ENCODE measurements around the gene LRRC8A. TPM values are rescaled to one million over a fixed set of nuclear protein-coding genes. Genes with fewer than 3 reads are reported as not detected.

The LRRC8A gene
- total RNA-seq, 6 donors from 2014 or later: 49.0 to 132 (median 67.0) TPM

GRCh38 chr9:128906741-128907140 lies 24.8 kb downstream of the LRRC8A start:
- 51 to 61% methylated on average over 2 of the region's 2 CpGs for WGBS, 2 donors
- ATAC-seq (ENCODE audit: low FRiP score in 2 of 2) (no peak), DNase-seq (no peak)
- peak overlapping the region in 1 of 4 donors; percentile 27 for H3K27ac ChIP-seq
- H3K4me1 ChIP-seq: peaks cover 33 to 49% (median 38%) of the 10 kb centered on the region in 4 donors
- H3K27me3 ChIP-seq: no peaks in the 10 kb centered on the region
- no peak overlapping the region for H3K4me3 ChIP-seq
- TF ChIP-seq EP300 (IDR thresholded peaks at IDR 0.05) (no peak), POLR2AphosphoS5 (IDR thresholded peaks at IDR 0.05) (no peak), POLR2A (IDR thresholded peaks at IDR 0.05) (no peak)
- TF ChIP-seq, protein P1, sequence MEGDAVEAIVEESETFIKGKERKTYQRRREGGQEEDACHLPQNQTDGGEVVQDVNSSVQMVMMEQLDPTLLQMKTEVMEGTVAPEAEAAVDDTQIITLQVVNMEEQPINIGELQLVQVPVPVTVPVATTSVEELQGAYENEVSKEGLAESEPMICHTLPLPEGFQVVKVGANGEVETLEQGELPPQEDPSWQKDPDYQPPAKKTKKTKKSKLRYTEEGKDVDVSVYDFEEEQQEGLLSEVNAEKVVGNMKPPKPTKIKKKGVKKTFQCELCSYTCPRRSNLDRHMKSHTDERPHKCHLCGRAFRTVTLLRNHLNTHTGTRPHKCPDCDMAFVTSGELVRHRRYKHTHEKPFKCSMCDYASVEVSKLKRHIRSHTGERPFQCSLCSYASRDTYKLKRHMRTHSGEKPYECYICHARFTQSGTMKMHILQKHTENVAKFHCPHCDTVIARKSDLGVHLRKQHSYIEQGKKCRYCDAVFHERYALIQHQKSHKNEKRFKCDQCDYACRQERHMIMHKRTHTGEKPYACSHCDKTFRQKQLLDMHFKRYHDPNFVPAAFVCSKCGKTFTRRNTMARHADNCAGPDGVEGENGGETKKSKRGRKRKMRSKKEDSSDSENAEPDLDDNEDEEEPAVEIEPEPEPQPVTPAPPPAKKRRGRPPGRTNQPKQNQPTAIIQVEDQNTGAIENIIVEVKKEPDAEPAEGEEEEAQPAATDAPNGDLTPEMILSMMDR (IDR thresholded peaks at IDR 0.05): no peak
- H3K9me3 ChIP-seq: no peaks in the 10 kb centered on the region
- H3K36me3 ChIP-seq: peaks cover 14 to 57% (median 37%) of the 10 kb centered on the region in 4 donors

GRCh38 chr9:128908372-128908771 lies 26.4 kb downstream of the LRRC8A start:
- WGBS, 2 donors: 97 to 98% methylated on average over 14 to 24 of the region's 24 CpGs
- Histone ChIP-seq H3K27ac (no peak overlapping the region), H3K4me3 (no peak overlapping the region), H3K36me3 (peaks cover 14 to 57% (median 35%) of the 10 kb centered on the region in 4 donors), H3K4me1 (peaks cover 38 to 51% (median 41%) of the 10 kb centered on the region in 4 donors), H3K27me3 (no peaks in the 10 kb centered on the region), H3K9me3 (no peaks in the 10 kb centered on the region)
- DNase-seq (peak in 1 of 2 donors; percentile 74), ATAC-seq (ENCODE audit: low FRiP score in 2 of 2) (no peak)
- TF ChIP-seq POLR2A (IDR thresholded peaks at IDR 0.05) (no peak), EP300 (IDR thresholded peaks at IDR 0.05) (no peak), POLR2AphosphoS5 (IDR thresholded peaks at IDR 0.05) (no peak)
- TF ChIP-seq, protein P1 (IDR thresholded peaks at IDR 0.05): no peak

DNA sequence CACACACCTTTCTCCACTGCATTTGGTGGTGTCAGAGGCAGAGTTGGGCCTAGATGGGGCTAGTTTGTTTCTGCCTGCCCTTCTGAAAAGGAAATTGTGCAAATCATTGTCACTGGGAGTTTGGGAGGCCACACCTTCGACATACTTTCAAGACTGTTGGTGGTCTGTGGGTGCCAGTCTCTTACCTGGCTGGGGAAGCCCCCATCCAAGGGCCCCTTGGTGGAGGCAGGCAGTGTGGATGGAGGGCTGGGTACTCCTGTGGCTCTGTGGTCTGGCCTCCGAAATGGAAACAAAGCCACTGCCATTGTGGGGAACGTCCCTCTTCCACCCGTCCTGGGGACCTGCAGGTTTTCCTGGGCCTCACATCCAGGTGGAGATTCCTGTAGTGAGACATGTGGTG lies 27.9 kb downstream of the LRRC8A start:
- no peak for DNase-seq
- WGBS, 2 donors: 73% methylated on average over 4 of the region's 4 CpGs; no CpG with 5 or more reads in 1 of the 2 donors

DNA sequence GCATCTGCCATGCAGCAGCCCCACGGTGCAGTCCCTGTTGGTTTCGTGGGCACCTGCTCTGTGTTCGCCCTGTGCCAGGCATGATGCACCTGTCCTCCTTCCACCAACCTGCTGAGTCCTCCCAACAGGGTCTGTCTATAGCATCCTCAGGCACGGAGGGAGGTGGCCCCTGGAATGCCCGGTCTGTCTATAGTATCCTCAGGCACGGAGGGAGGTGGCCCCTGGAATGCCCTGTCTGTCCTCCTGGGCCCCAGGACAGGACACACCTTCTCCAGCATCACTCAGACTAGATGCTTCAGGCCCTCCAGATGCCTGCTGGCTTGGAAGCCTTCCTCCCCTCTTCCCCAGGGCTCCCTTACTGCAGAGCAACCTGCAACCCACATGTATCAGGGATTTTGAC lies 29.0 kb downstream of the LRRC8A start:
- 83 to 88% methylated on average over 4 to 6 of the region's 6 CpGs for WGBS, 2 donors
- Histone ChIP-seq H3K4me3 (no peak overlapping the region), H3K36me3 (peaks cover 14 to 69% (median 35%) of the 10 kb centered on the region in 4 donors), H3K27ac (peak overlapping the region; percentile 83 to 90 (median 88)), H3K9me3 (no peaks in the 10 kb centered on the region), H3K4me1 (peaks cover 62 to 71% (median 64%) of the 10 kb centered on the region in 4 donors), H3K27me3 (no peaks in the 10 kb centered on the region)
- DNase-seq (no peak), ATAC-seq (ENCODE audit: low FRiP score in 2 of 2) (no peak)
- TF ChIP-seq POLR2A (IDR thresholded peaks at IDR 0.05): no peak
- no peak for TF ChIP-seq EP300 (IDR thresholded peaks at IDR 0.05)
- TF ChIP-seq POLR2AphosphoS5 (IDR thresholded peaks at IDR 0.05): no peak
- TF ChIP-seq, protein P1 (IDR thresholded peaks at IDR 0.05): no peak

More for the DNA sequence above, 27.9 kb downstream of the LRRC8A start:
- H3K9me3 ChIP-seq: no peaks in the 10 kb centered on the region
- H3K36me3 ChIP-seq: peaks cover 14 to 69% (median 35%) of the 10 kb centered on the region in 4 donors
- TF ChIP-seq EP300 (IDR thresholded peaks at IDR 0.05): no peak
- no peak for TF ChIP-seq POLR2A (IDR thresholded peaks at IDR 0.05)
- TF ChIP-seq, protein P1 (IDR thresholded peaks at IDR 0.05): no peak
- no peak for TF ChIP-seq POLR2AphosphoS5 (IDR thresholded peaks at IDR 0.05)
- peak overlapping the region; percentile 32 to 90 (median 86) for H3K27ac ChIP-seq
- ATAC-seq (ENCODE audit: low FRiP score in 2 of 2): no peak
- no peaks in the 10 kb centered on the region for H3K27me3 ChIP-seq
- peaks cover 51 to 60% (median 54%) of the 10 kb centered on the region in 4 donors for H3K4me1 ChIP-seq
- H3K4me3 ChIP-seq: no peak overlapping the region

GRCh38 chr9:128911529-128912035 lies 29.6 kb downstream of the LRRC8A start:
- Histone ChIP-seq H3K27ac (peak overlapping the region; percentile 83 to 90 (median 88)), H3K4me3 (no peak overlapping the region), H3K9me3 (no peaks in the 10 kb centered on the region), H3K36me3 (peaks cover 14 to 74% (median 41%) of the 10 kb centered on the region in 4 donors), H3K27me3 (no peaks in the 10 kb centered on the region), H3K4me1 (peaks cover 68 to 77% (median 71%) of the 10 kb centered on the region in 4 donors)
- DNase-seq (peak; percentile 67 to 71), ATAC-seq (ENCODE audit: low FRiP score in 2 of 2) (peak; percentile 51 to 70)
- TF ChIP-seq, protein P1 (IDR thresholded peaks at IDR 0.05): no peak
- TF ChIP-seq POLR2AphosphoS5 (IDR thresholded peaks at IDR 0.05): peak; percentile 73 to 86
- TF ChIP-seq POLR2A (IDR thresholded peaks at IDR 0.05): peak in 1 of 4 donors; percentile 23
- TF ChIP-seq EP300 (IDR thresholded peaks at IDR 0.05): peak in 2 of 4 donors; percentile 90 to 94
- 13 to 22% methylated on average over 5 to 8 of the region's 8 CpGs for WGBS, 2 donors

All from upper lobe of left lung (tissue), 6 donors.